GM21737 (cell line): ENCODE results near the gene PCBD1.

Experiments
- ATAC-seq: cut with Tn5 transposase; IDR thresholded peaks from one replicate; pipeline ENCODE4 v1.9.1; 2021; ENCODE audit warnings: mild to moderate bottlenecking, moderate library complexity; ENCODE audit not compliant: unreplicated experiment

PCBD1 gene

GRCh38 chr10:70918851-70919530 lies 30.6 kb upstream of the PCBD1 start:
- no peak for ATAC-seq

GRCh38 chr10:70917635-70918034 lies 29.3 kb upstream of the PCBD1 start:
- no peak for ATAC-seq

GRCh38 chr10:70917226-70917625 lies 28.9 kb upstream of the PCBD1 start:
- no peak for ATAC-seq

- ATAC-seq, result no peak
Observed at GRCh38 chr10:70916241-70916640, 27.9 kb upstream of the PCBD1 start.

- no peak for ATAC-seq
Observed at GRCh38 chr10:70915806-70916205, 27.4 kb upstream of the PCBD1 start.

GRCh38 chr10:70915206-70915605 lies 26.8 kb upstream of the PCBD1 start:
- no peak for ATAC-seq

- no peak for ATAC-seq
Observed at GRCh38 chr10:70914316-70914864, 26.0 kb upstream of the PCBD1 start.

- ATAC-seq, result no peak
Observed at GRCh38 chr10:70913893-70914240, 25.5 kb upstream of the PCBD1 start.

GRCh38 chr10:70913191-70913892 lies 25.0 kb upstream of the PCBD1 start:
- ATAC-seq, result no peak

GRCh38 chr10:70912556-70912955 lies 24.2 kb upstream of the PCBD1 start:
- ATAC-seq, result no peak

GRCh38 chr10:70911386-70911785 lies 23.0 kb upstream of the PCBD1 start:
- ATAC-seq, result no peak

GRCh38 chr10:70910486-70911341 lies 22.3 kb upstream of the PCBD1 start:
- no peak for ATAC-seq

GRCh38 chr10:70909326-70909935 lies 21.1 kb upstream of the PCBD1 start:
- ATAC-seq, result no peak

GRCh38 chr10:70908406-70909296 lies 20.3 kb upstream of the PCBD1 start:
- ATAC-seq, result no peak

- no peak for ATAC-seq
Observed at GRCh38 chr10:70907637-70908405, 19.5 kb upstream of the PCBD1 start.

GRCh38 chr10:70906953-70907636 lies 18.7 kb upstream of the PCBD1 start:
- ATAC-seq, result no peak

- ATAC-seq, result no peak
Observed at GRCh38 chr10:70906031-70906783, 17.8 kb upstream of the PCBD1 start.
